SK-N-SH (cell line): ENCODE data around the gene MDH1. TPM values are rescaled to one million over a fixed set of nuclear protein-coding genes. Genes with fewer than 3 reads are reported as not detected.

Experiments
- CTCF ChIA-PET: fragments of 300-600, 350-600 bp; formaldehyde crosslinking; extraction: SDS; loops from one replicate; lab custom pipeline; 2021; lab: Yijun Ruan, JAX
- POLR2A ChIA-PET: fragments of 350-600 bp; sonication (Branson Sonifier 250); formaldehyde crosslinking; extraction: SDS; loops from one replicate; lab custom pipeline; 2020; ENCODE audit warnings: antibody characterized with exemption, inconsistent platforms; lab: Yijun Ruan, JAX
- DNase-seq: peaks from one replicate; pipeline ENCODE4 v3.0.0; 2012
- H2AFZ ChIP-seq: fragments of 200-600 bp; sonication (generic); 2 replicates; pipeline ENCODE4 v1.8.1; 2016; ENCODE audit warnings: antibody characterized with exemption, mild to moderate bottlenecking, low read depth
- H3F3A ChIP-seq: fragments of 200-600 bp; sonication (generic); replicated peaks from 2 replicates; pipeline ENCODE3; 2016; ENCODE audit warnings: antibody characterized with exemption, mild to moderate bottlenecking; ENCODE audit not compliant: insufficient read depth
- H3K27ac ChIP-seq, 2 experiments: fragments of 200-500 bp in 1 of 2; fragments of 200-600 bp in 1 of 2; sonication (Bioruptor generic) in 1 of 2; sonication (generic), shearing (Covaris generic) in 1 of 2; 2 replicates each; pipeline versions ENCODE4 v1.5.1 to v1.6.1; 2014 to 2016; ENCODE audit warnings: low read depth in 2 of 2, inconsistent platforms in 1 of 2, low read length in 1 of 2, mild to moderate bottlenecking in 1 of 2, mixed read lengths in 1 of 2
- H3K27me3 ChIP-seq: fragments of 200-600 bp; sonication (generic), shearing (Covaris generic); 2 replicates; pipeline ENCODE4 v1.6.1; 2016; ENCODE audit warnings: mixed run types; ENCODE audit not compliant: insufficient read depth
- H3K36me3 ChIP-seq, 2 experiments: fragments of 200-500 bp in 1 of 2; fragments of 200-600 bp in 1 of 2; sonication (Bioruptor generic) in 1 of 2; sonication (generic) in 1 of 2; replicated peaks in 1 of 2; 2 replicates each; pipeline versions ENCODE3 to v1.5.1; 2014 to 2016; ENCODE audit warnings: low read length in 1 of 2, mild to moderate bottlenecking in 1 of 2; ENCODE audit not compliant: insufficient read depth in 2 of 2, control insufficient read depth in 1 of 2
- H3K4me1 ChIP-seq, 2 experiments: fragments of 200-500 bp in 1 of 2; fragments of 200-600 bp in 1 of 2; sonication (Bioruptor generic) in 1 of 2; sonication (generic), shearing (Covaris generic) in 1 of 2; 2 replicates each; pipeline versions ENCODE4 v1.5.1 to v1.6.1; 2014 to 2016; ENCODE audit warnings: low read depth in 1 of 2, low read length in 1 of 2, mixed run types in 1 of 2; ENCODE audit not compliant: insufficient read depth in 2 of 2, control insufficient read depth in 1 of 2
- H3K4me2 ChIP-seq: fragments of 200-600 bp; sonication (generic), shearing (Covaris generic); 2 replicates; pipeline ENCODE4 v1.6.1; 2017; ENCODE audit warnings: mixed run types
- H3K4me3 ChIP-seq, 2 experiments: fragments of 200-500 bp in 1 of 2; fragments of 200-600 bp in 1 of 2; sonication (Bioruptor generic) in 1 of 2; sonication (generic), shearing (Covaris generic) in 1 of 2; 2 replicates each; pipeline versions ENCODE4 v1.5.1 to v1.8.1; 2014 to 2016; ENCODE audit warnings: low read depth in 2 of 2, inconsistent platforms in 1 of 2, low read length in 1 of 2, mild to moderate bottlenecking in 1 of 2, mixed read lengths in 1 of 2, moderate library complexity in 1 of 2
- H3K79me2 ChIP-seq: fragments of 200-600 bp; sonication (generic); 2 replicates; pipeline ENCODE4 v1.8.1; 2017; ENCODE audit warnings: mild to moderate bottlenecking; ENCODE audit not compliant: insufficient read depth
- H3K9ac ChIP-seq: fragments of 200-600 bp; sonication (generic); 2 replicates; pipeline ENCODE4 v1.6.1; 2017; ENCODE audit warnings: mixed run types
- H3K9me2 ChIP-seq: fragments of 200-600 bp; sonication (generic); 2 replicates; pipeline ENCODE4 v1.6.1; 2017; ENCODE audit warnings: mixed run types
- H3K9me3 ChIP-seq: fragments of 200-600 bp; sonication (generic); 2 replicates; pipeline ENCODE4 v1.6.1; 2017; ENCODE audit warnings: mixed run types, mild to moderate bottlenecking, moderate library complexity
- H4K20me1 ChIP-seq: fragments of 200-600 bp; sonication (generic); 2 replicates; pipeline ENCODE4 v1.6.1; 2017; ENCODE audit warnings: mild to moderate bottlenecking, mixed run types; ENCODE audit not compliant: insufficient read depth
- CHD2 ChIP-seq: fragments of 150-350 bp; IDR thresholded peaks from 2 replicates; pipeline ENCODE4 v1.6.1; 2018; ENCODE audit warnings: low read length; ENCODE audit not compliant: partially characterized antibody
- CTCF ChIP-seq: fragments of 200-600 bp; sonication (generic); IDR thresholded peaks from 2 replicates; pipeline ENCODE4 v1.6.1; 2017; ENCODE audit warnings: antibody characterized with exemption, mild to moderate bottlenecking, moderate library complexity
- FOXJ3 ChIP-seq: sonication (generic); formaldehyde crosslinking; IDR thresholded peaks from 2 replicates; pipeline ENCODE4 v1.5.1; 2020; ENCODE audit warnings: mild to moderate bottlenecking, missing genetic modification reagents
- GATA2 ChIP-seq: sonication (generic); formaldehyde crosslinking; IDR thresholded peaks from 2 replicates; pipeline ENCODE4 v1.5.0; 2020; ENCODE audit warnings: mild to moderate bottlenecking, missing genetic modification reagents
- IRF3 ChIP-seq: fragments of 150-350 bp; IDR thresholded peaks from 2 replicates; pipeline ENCODE4 v1.6.1; 2016; ENCODE audit warnings: mild to moderate bottlenecking, low read depth, low read length
- JUND ChIP-seq: IDR thresholded peaks from 2 replicates; pipeline ENCODE4 v1.4.0; 2012
- MXI1 ChIP-seq: IDR thresholded peaks from 2 replicates; pipeline ENCODE4 v1.6.1; 2012; ENCODE audit warnings: mild to moderate bottlenecking, low read depth, low read length, improper control_type of control experiment
- NFIC ChIP-seq: IDR thresholded peaks from 2 replicates; pipeline ENCODE4 v1.4.0; 2012; ENCODE audit warnings: borderline replicate concordance
- PBX3 ChIP-seq: IDR thresholded peaks from 2 replicates; pipeline ENCODE4; 2012
- RAD21 ChIP-seq: IDR thresholded peaks from 2 replicates; pipeline ENCODE4 v1.6.1; 2012; ENCODE audit warnings: mild to moderate bottlenecking, low read length
- RCOR1 ChIP-seq: fragments of 150-350 bp; IDR thresholded peaks from 2 replicates; pipeline ENCODE4 v1.6.1; 2017; ENCODE audit warnings: antibody characterized with exemption, low read length
- RFX5 ChIP-seq: IDR thresholded peaks from 2 replicates; pipeline ENCODE4 v1.6.1; 2012; ENCODE audit warnings: mild to moderate bottlenecking, improper control_type of control experiment, low read length
- RXRA ChIP-seq: IDR thresholded peaks from 2 replicates; pipeline ENCODE4 v1.4.0; 2012; ENCODE audit warnings: low read depth, mild to moderate bottlenecking, borderline replicate concordance
- TAF1 ChIP-seq: IDR thresholded peaks from 2 replicates; pipeline ENCODE4 v1.6.1; 2012; ENCODE audit warnings: low read depth, mild to moderate bottlenecking, low read length, moderate library complexity, borderline replicate concordance
- TEAD4 ChIP-seq: IDR thresholded peaks from 2 replicates; pipeline ENCODE4 v1.4.0; 2012; ENCODE audit warnings: mild to moderate bottlenecking, borderline replicate concordance; ENCODE audit not compliant: insufficient read depth
- YY1 ChIP-seq: IDR thresholded peaks from 2 replicates; pipeline ENCODE4 v1.4.0; 2012; ENCODE audit warnings: low read depth, mild to moderate bottlenecking
- ZBTB33 ChIP-seq: IDR thresholded peaks from 2 replicates; pipeline ENCODE4 v1.4.0; 2012; ENCODE audit warnings: low read depth, borderline replicate concordance
- WGBS: methylation state at CpG from one replicate; pipeline ENCODE4 v1.1.6; 2017; ENCODE audit warnings: low lambda C conversion rate; 5-methylcytosine and 5-hydroxymethylcytosine counted together
- polyA plus RNA-seq, 3 experiments: library from polyadenylated mRNA; depleted of rRNA; stranded (reverse); fragments of >200 nt; gene quantifications; 2 replicates each; pipeline ENCODE4 v1.2.3, GENCODE V29; 2012

The MDH1 gene
- polyA plus RNA-seq, 1 of the 3 experiments (the other 2 are of a cell fraction) = 201 TPM

- TF ChIP-seq IRF3 (peak; percentile 35; the same call in 1 of the 2 replicates), ZBTB33 (0 out of 2 replicates have a peak, but pooled peaks have one; percentile 35), CHD2 (peak; percentile 97), GATA2 (CRISPR knock-in tag) (no peak), CTCF (no peak), FOXJ3 (CRISPR knock-in tag) (no peak; the same call in 1 of the 2 replicates)
Observed at GRCh38 chr2:63588385-63589147, at the start of gene MDH1, which contains the start of gene WDPCP (continued).

GRCh38 chr2:63539416-63540162 lies 49.2 kb upstream of the MDH1 start:
- CTCF ChIA-PET = no interaction called here

More at GRCh38 chr2:63539416-63540162, 49.2 kb upstream of the MDH1 start:
- H3K9me3 ChIP-seq = no peaks in the 10 kb centered on the region
- no peak overlapping the region for H3K4me3 ChIP-seq
- H3F3A ChIP-seq = peaks cover 17% of the 10 kb centered on the region
- 65% methylated on average over 6 of the region's 6 CpGs for WGBS
- H4K20me1 ChIP-seq = no peaks in the 10 kb centered on the region
- TF ChIP-seq RAD21 = no peak
- TF ChIP-seq RCOR1 = no peak
- no peak for TF ChIP-seq GATA2 (CRISPR knock-in tag)
- TF ChIP-seq MXI1 = no peak
- TF ChIP-seq NFIC = no peak
- TF ChIP-seq JUND = no peak
- no peak for TF ChIP-seq TEAD4
- TF ChIP-seq YY1 = no peak
- TF ChIP-seq RXRA = no peak
- no peak for TF ChIP-seq PBX3
- no peak for TF ChIP-seq TAF1
- TF ChIP-seq RFX5 = no peak
- TF ChIP-seq, all 33 proteins: peak for 0
- Histone ChIP-seq H3K4me1 (peaks cover 0 to 4% of the 10 kb centered on the region in 2 experiments; a peak in 2 of 4 replicates), H3K36me3 (no peaks in the 10 kb centered on the region), H3K9ac (no peak overlapping the region), H3K4me2 (peak overlapping the region; percentile 43; the same call in 1 of the 2 replicates), H3K79me2 (no peaks in the 10 kb centered on the region), H3K27me3 (no peaks in the 10 kb centered on the region), H3K9me2 (no peaks in the 10 kb centered on the region), H2AFZ (no peak overlapping the region), H3K27ac (peak overlapping the region in 1 of 2 experiments; percentile 30; a peak in 1 of 4 replicates)
- POLR2A ChIA-PET = no interaction called here
- no peak for DNase-seq
